ENCODE measurements around the gene HSD11B1. TPM values are rescaled to one million over a fixed set of nuclear protein-coding genes. Genes with fewer than 3 reads are reported as not detected.
"Not testable (repeated sequence)": the region's sequence is repeated elsewhere in the genome, so short reads cannot be mapped to it uniquely, and the experiment has no call there.

Gene HSD11B1
- total RNA-seq, 2 experiments from 2014 or later = 22.4 to 23.9 TPM

GRCh38 chr1:209692296-209692695 is 12.3 kb upstream of the HSD11B1 start:
- intact Hi-C loops (cut with micrococcal nuclease) = loop anchor here (2.0 kb wide), 2 partner anchors 89 to 123 kb away; no protein-coding TSS in a partner anchor
- peak overlapping the region; percentile 47 for H3K27ac Mint-ChIP-seq

GRCh38 chr1:209692745-209693504 is 11.7 kb upstream of the HSD11B1 start:
- H3K36me3 Mint-ChIP-seq = no peaks in the 10 kb centered on the region
- no peaks in the 10 kb centered on the region for H3K27me3 Mint-ChIP-seq
- intact Hi-C loops (cut with micrococcal nuclease) = loop anchor here (1.0 to 2.0 kb wide), 5 partner anchors 42 to 124 kb away; no protein-coding TSS in a partner anchor
- CTCF ChIA-PET = interaction anchor here (0.6 to 5.2 kb wide), 33 partner anchors 9 to 1988 kb away, joined by 3 to 44 read pairs (median 5); partner anchors contain the start of genes HSD11B1, LAMB3 and TRAF3IP3
- POLR2A ChIA-PET = no interaction called here
- peak overlapping the region; percentile 22 for H3K4me3 Mint-ChIP-seq
- peak; percentile 83 for DNase-seq
- H3K27ac Mint-ChIP-seq = peak overlapping the region; percentile 7
- peaks cover 61% of the 10 kb centered on the region for H3K4me1 Mint-ChIP-seq (ENCODE audit: low read depth)
- H3K9me3 Mint-ChIP-seq = no peaks in the 10 kb centered on the region

More at GRCh38 chr1:209692296-209692695, 12.3 kb upstream of the HSD11B1 start:
- H3K9me3 Mint-ChIP-seq = no peaks in the 10 kb centered on the region
- no peaks in the 10 kb centered on the region for H3K36me3 Mint-ChIP-seq
- H3K27me3 Mint-ChIP-seq = no peaks in the 10 kb centered on the region
- CTCF ChIA-PET = interaction anchor here (1.3 to 5.2 kb wide), 22 partner anchors 10 to 126 kb away, joined by 3 to 44 read pairs (median 8); partner anchors contain the start of genes HSD11B1, LAMB3 and TRAF3IP3
- no peak for DNase-seq
- no peak overlapping the region for H3K4me3 Mint-ChIP-seq
- POLR2A ChIA-PET = no interaction called here
- peaks cover 62% of the 10 kb centered on the region for H3K4me1 Mint-ChIP-seq (ENCODE audit: low read depth)

GRCh38 chr1:209696673-209697072 is 8.0 kb upstream of the HSD11B1 start:
- intact Hi-C loops (cut with micrococcal nuclease) = loop anchor here (2.0 kb wide), 1 partner anchor 14 kb away; no protein-coding TSS in a partner anchor
- H3K9me3 Mint-ChIP-seq = no peaks in the 10 kb centered on the region
- ChIA-PET CTCF (interaction anchor here (1.0 to 1.3 kb wide), 3 partner anchors 9 to 120 kb away, joined by 3 to 5 read pairs (median 4); no protein-coding TSS in a partner anchor), POLR2A (interaction anchor here (0.7 to 1.0 kb wide), 2 partner anchors 10 to 28 kb away, joined by 3 read pairs; no protein-coding TSS in a partner anchor)
- H3K4me1 Mint-ChIP-seq (ENCODE audit: low read depth) = peaks cover 75% of the 10 kb centered on the region
- H3K27ac Mint-ChIP-seq = peak overlapping the region; percentile 73
- H3K36me3 Mint-ChIP-seq = no peaks in the 10 kb centered on the region
- H3K27me3 Mint-ChIP-seq = no peaks in the 10 kb centered on the region
- no peak for DNase-seq
- H3K4me3 Mint-ChIP-seq = peak overlapping the region; percentile 25

DNA sequence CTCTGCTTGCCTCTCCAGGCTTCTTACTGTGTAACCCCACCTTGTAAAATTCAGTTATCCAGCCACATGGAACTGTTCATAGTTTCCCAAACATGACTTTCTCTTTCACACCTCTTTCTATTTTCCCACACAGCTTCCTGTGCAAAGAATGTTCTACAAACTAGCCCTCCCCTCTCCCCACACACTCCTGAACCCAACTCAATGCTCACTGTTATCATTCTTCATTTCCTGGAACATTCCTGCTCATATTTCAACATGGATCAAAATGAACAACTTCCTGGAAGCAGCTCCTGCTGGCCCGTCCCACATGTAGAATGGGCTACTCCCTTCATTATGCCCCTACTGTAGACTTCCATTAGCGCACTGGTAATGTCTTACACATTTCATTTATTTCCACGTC is 7.5 kb upstream of the HSD11B1 start:
- Mint-ChIP-seq H3K4me3 (peak overlapping the region; percentile 28), H3K27me3 (no peaks in the 10 kb centered on the region), H3K36me3 (no peaks in the 10 kb centered on the region), H3K9me3 (no peaks in the 10 kb centered on the region), H3K4me1 (ENCODE audit: low read depth) (peaks cover 77% of the 10 kb centered on the region), H3K27ac (peak overlapping the region; percentile 73)
- ChIA-PET CTCF (interaction anchor here (1.0 to 2.3 kb wide), 4 partner anchors 9 to 128 kb away, joined by 3 to 8 read pairs (median 4); no protein-coding TSS in a partner anchor), POLR2A (interaction anchor here (0.5 to 1.0 kb wide), 3 partner anchors 10 to 27 kb away, joined by 3 read pairs; no protein-coding TSS in a partner anchor)
- DNase-seq = no peak
- intact Hi-C loops (cut with micrococcal nuclease) = loop anchor here (2.0 kb wide), 1 partner anchor 14 kb away; no protein-coding TSS in a partner anchor

GRCh38 chr1:209700686-209701085 is 4.0 kb upstream of the HSD11B1 start:
- H3K4me3 Mint-ChIP-seq; H3K36me3 Mint-ChIP-seq; DNase-seq; H3K27me3 Mint-ChIP-seq; H3K9me3 Mint-ChIP-seq; intact Hi-C loops (cut with micrococcal nuclease): not testable (repeated sequence)
- POLR2A ChIA-PET = interaction anchor here (1.8 kb wide), 1 partner anchor 55 kb away, joined by 6 read pairs; the partner anchor contains the start of gene TRAF3IP3
- CTCF ChIA-PET = interaction anchor here (1.5 kb wide), 1 partner anchor 48 kb away, joined by 5 read pairs; no protein-coding TSS in a partner anchor
- Mint-ChIP-seq H3K4me1 (ENCODE audit: low read depth) (peaks cover 73% of the 10 kb centered on the region), H3K27ac (peak overlapping the region; percentile 47)

DNA sequence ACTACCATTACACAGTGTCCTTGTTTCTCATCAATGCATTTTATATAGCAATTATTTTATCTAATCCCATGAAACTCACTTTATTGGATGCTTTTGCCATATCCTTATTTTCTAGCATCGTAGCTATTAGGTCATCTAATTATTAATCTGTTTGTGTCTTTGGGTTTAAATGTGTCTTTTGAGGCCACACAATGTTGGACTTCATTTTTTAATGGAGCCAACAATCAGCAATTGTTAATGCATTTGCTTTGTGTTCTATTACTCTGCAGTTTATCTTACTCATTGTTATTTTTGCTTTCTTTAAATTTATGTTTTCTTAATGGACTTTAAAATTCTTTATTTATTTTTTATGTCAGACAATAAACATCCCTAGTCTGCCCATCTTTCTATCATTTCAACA is 1.8 kb upstream of the HSD11B1 start:
- no peak for DNase-seq
- POLR2A ChIA-PET = interaction anchor here (5.1 kb wide), 1 partner anchor 34 kb away, joined by 23 read pairs; no protein-coding TSS in a partner anchor
- peaks cover 74% of the 10 kb centered on the region for H3K4me1 Mint-ChIP-seq (ENCODE audit: low read depth)
- H3K4me3 Mint-ChIP-seq = no peak overlapping the region
- no peaks in the 10 kb centered on the region for H3K27me3 Mint-ChIP-seq
- CTCF ChIA-PET = interaction anchor here (0.6 to 2.0 kb wide), 6 partner anchors 10 to 137 kb away, joined by 3 to 7 read pairs (median 4); no protein-coding TSS in a partner anchor
- intact Hi-C loops (cut with micrococcal nuclease) = no loop called here
- no peak overlapping the region for H3K27ac Mint-ChIP-seq
- H3K36me3 Mint-ChIP-seq = peaks cover 18% of the 10 kb centered on the region
- H3K9me3 Mint-ChIP-seq = no peaks in the 10 kb centered on the region

- POLR2A ChIA-PET = interaction anchor here (0.9 to 5.1 kb wide), 5 partner anchors 19 to 53 kb away, joined by 3 to 23 read pairs (median 4); no protein-coding TSS in a partner anchor
- peaks cover 23% of the 10 kb centered on the region for H3K36me3 Mint-ChIP-seq
These were observed 677 bp upstream of the HSD11B1 start for GRCh38 chr1:209703834-209704504.

GRCh38 chr1:209705033-209705598 is 470 bp downstream of the HSD11B1 start:
- intact Hi-C loops (cut with micrococcal nuclease) = no loop called here
- Mint-ChIP-seq H3K27ac (peak overlapping the region; percentile 91), H3K4me3 (peak overlapping the region; percentile 54), H3K36me3 (peaks cover 30% of the 10 kb centered on the region), H3K27me3 (no peaks in the 10 kb centered on the region), H3K9me3 (no peaks in the 10 kb centered on the region), H3K4me1 (ENCODE audit: low read depth) (peaks cover 79% of the 10 kb centered on the region)
- POLR2A ChIA-PET = interaction anchor here (0.6 to 5.1 kb wide), 10 partner anchors 18 to 63 kb away, joined by 3 to 23 read pairs (median 4); partner anchors contain the start of gene G0S2
- DNase-seq = no peak
- CTCF ChIA-PET = interaction anchor here (1.0 to 2.0 kb wide), 5 partner anchors 12 to 78 kb away, joined by 3 to 10 read pairs (median 4); no protein-coding TSS in a partner anchor

More at GRCh38 chr1:209703834-209704504, 677 bp upstream of the HSD11B1 start:
- H3K27me3 Mint-ChIP-seq = no peaks in the 10 kb centered on the region
- H3K9me3 Mint-ChIP-seq = no peaks in the 10 kb centered on the region
- CTCF ChIA-PET = interaction anchor here (1.2 to 2.0 kb wide), 7 partner anchors 11 to 138 kb away, joined by 3 to 10 read pairs (median 4); no protein-coding TSS in a partner anchor
- peak; percentile 40 for DNase-seq
- H3K27ac Mint-ChIP-seq = peak overlapping the region; percentile 91
- peaks cover 78% of the 10 kb centered on the region for H3K4me1 Mint-ChIP-seq (ENCODE audit: low read depth)
- H3K4me3 Mint-ChIP-seq = peak overlapping the region; percentile 54
- intact Hi-C loops (cut with micrococcal nuclease) = no loop called here

- ChIA-PET CTCF (interaction anchor here (0.9 to 1.6 kb wide), 3 partner anchors 61 to 137 kb away, joined by 3 to 5 read pairs (median 4); no protein-coding TSS in a partner anchor), POLR2A (interaction anchor here (1.2 to 5.1 kb wide), 7 partner anchors 10 to 62 kb away, joined by 3 to 23 read pairs (median 8); no protein-coding TSS in a partner anchor)
- peak overlapping the region; percentile 49 for H3K4me3 Mint-ChIP-seq
- no peaks in the 10 kb centered on the region for H3K9me3 Mint-ChIP-seq
- H3K4me1 Mint-ChIP-seq (ENCODE audit: low read depth) = peaks cover 86% of the 10 kb centered on the region
- peaks cover 35% of the 10 kb centered on the region for H3K36me3 Mint-ChIP-seq
- peak overlapping the region; percentile 91 for H3K27ac Mint-ChIP-seq
- intact Hi-C loops (cut with micrococcal nuclease) = no loop called here
- DNase-seq = no peak
- no peaks in the 10 kb centered on the region for H3K27me3 Mint-ChIP-seq
These were observed 2.0 kb downstream of the HSD11B1 start for GRCh38 chr1:209706622-209707021.

- no peaks in the 10 kb centered on the region for H3K27me3 Mint-ChIP-seq
- no peaks in the 10 kb centered on the region for H3K9me3 Mint-ChIP-seq
- ChIA-PET POLR2A (interaction anchor here (0.7 to 5.1 kb wide), 7 partner anchors 11 to 1830 kb away, joined by 3 to 24 read pairs (median 9); no protein-coding TSS in a partner anchor), CTCF (interaction anchor here (0.9 to 1.6 kb wide), 6 partner anchors 7 to 138 kb away, joined by 3 to 9 read pairs (median 4); no protein-coding TSS in a partner anchor)
- H3K4me1 Mint-ChIP-seq (ENCODE audit: low read depth) = peaks cover 87% of the 10 kb centered on the region
- peak overlapping the region; percentile 49 for H3K4me3 Mint-ChIP-seq
- intact Hi-C loops (cut with micrococcal nuclease) = no loop called here
- peaks cover 35% of the 10 kb centered on the region for H3K36me3 Mint-ChIP-seq
- H3K27ac Mint-ChIP-seq = peak overlapping the region; percentile 91
- no peak for DNase-seq
These were observed 2.7 kb downstream of the HSD11B1 start for GRCh38 chr1:209707308-209707707.
